ENCODE data around the gene CHST15. TPM values are rescaled to one million over a fixed set of nuclear protein-coding genes. Genes with fewer than 3 reads are reported as not detected.

Gene CHST15
- total RNA-seq, 1 donor from 2014 or later, result 1.5 TPM

GRCh38 chr10:124078028-124078427 is 15.4 kb downstream of the CHST15 start:
- H3K9me3 Mint-ChIP-seq, result no peaks in the 10 kb centered on the region
- H3K27ac Mint-ChIP-seq (ENCODE audit: unreplicated experiment), result no peak overlapping the region
- no peak overlapping the region for H3K4me3 Mint-ChIP-seq

GRCh38 chr10:124077208-124077993 is 16.0 kb downstream of the CHST15 start:
- Mint-ChIP-seq H3K4me1 (peaks cover 55% of the 10 kb centered on the region), H3K36me3 (ENCODE audit: low read depth) (no peaks in the 10 kb centered on the region), H3K9me3 (no peaks in the 10 kb centered on the region), H3K27ac (ENCODE audit: unreplicated experiment) (no peak overlapping the region), H3K27me3 (ENCODE audit: low read depth) (peaks cover 5% of the 10 kb centered on the region), H3K4me3 (no peak overlapping the region)
- TF ChIP-seq, protein P1, sequence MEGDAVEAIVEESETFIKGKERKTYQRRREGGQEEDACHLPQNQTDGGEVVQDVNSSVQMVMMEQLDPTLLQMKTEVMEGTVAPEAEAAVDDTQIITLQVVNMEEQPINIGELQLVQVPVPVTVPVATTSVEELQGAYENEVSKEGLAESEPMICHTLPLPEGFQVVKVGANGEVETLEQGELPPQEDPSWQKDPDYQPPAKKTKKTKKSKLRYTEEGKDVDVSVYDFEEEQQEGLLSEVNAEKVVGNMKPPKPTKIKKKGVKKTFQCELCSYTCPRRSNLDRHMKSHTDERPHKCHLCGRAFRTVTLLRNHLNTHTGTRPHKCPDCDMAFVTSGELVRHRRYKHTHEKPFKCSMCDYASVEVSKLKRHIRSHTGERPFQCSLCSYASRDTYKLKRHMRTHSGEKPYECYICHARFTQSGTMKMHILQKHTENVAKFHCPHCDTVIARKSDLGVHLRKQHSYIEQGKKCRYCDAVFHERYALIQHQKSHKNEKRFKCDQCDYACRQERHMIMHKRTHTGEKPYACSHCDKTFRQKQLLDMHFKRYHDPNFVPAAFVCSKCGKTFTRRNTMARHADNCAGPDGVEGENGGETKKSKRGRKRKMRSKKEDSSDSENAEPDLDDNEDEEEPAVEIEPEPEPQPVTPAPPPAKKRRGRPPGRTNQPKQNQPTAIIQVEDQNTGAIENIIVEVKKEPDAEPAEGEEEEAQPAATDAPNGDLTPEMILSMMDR (conservative IDR thresholded peaks at IDR 0.05), result no peak
- DNase-seq (ENCODE audit: low read depth, low spot score), result no peak

More at GRCh38 chr10:124078028-124078427, 15.4 kb downstream of the CHST15 start:
- TF ChIP-seq, protein P1 (conservative IDR thresholded peaks at IDR 0.05), result no peak
- DNase-seq (ENCODE audit: low read depth, low spot score), result no peak
- Mint-ChIP-seq H3K4me1 (peaks cover 52% of the 10 kb centered on the region), H3K36me3 (ENCODE audit: low read depth) (no peaks in the 10 kb centered on the region), H3K27me3 (ENCODE audit: low read depth) (peaks cover 3% of the 10 kb centered on the region)

- Mint-ChIP-seq H3K4me3 (no peak overlapping the region), H3K36me3 (ENCODE audit: low read depth) (no peaks in the 10 kb centered on the region), H3K9me3 (no peaks in the 10 kb centered on the region), H3K27me3 (ENCODE audit: low read depth) (peaks cover 5% of the 10 kb centered on the region), H3K27ac (ENCODE audit: unreplicated experiment) (peak overlapping the region; percentile 99), H3K4me1 (peaks cover 55% of the 10 kb centered on the region)
- no peak for DNase-seq (ENCODE audit: low read depth, low spot score)
- TF ChIP-seq, protein P1 (conservative IDR thresholded peaks at IDR 0.05), result no peak
Measured at GRCh38 chr10:124076148-124076733, 17.2 kb downstream of the CHST15 start.

GRCh38 chr10:124075231-124075955 is 18.0 kb downstream of the CHST15 start:
- no peaks in the 10 kb centered on the region for H3K36me3 Mint-ChIP-seq (ENCODE audit: low read depth)
- H3K4me1 Mint-ChIP-seq, result peaks cover 50% of the 10 kb centered on the region
- TF ChIP-seq, protein P1 (conservative IDR thresholded peaks at IDR 0.05), result no peak

GRCh38 chr10:124074501-124075109 is 18.8 kb downstream of the CHST15 start:
- peaks cover 5% of the 10 kb centered on the region for H3K27me3 Mint-ChIP-seq (ENCODE audit: low read depth)
- peak overlapping the region; percentile 67 for H3K4me3 Mint-ChIP-seq
- no peaks in the 10 kb centered on the region for H3K9me3 Mint-ChIP-seq
- TF ChIP-seq, protein P1 (conservative IDR thresholded peaks at IDR 0.05), result no peak
- H3K4me1 Mint-ChIP-seq, result peaks cover 48% of the 10 kb centered on the region
- no peaks in the 10 kb centered on the region for H3K36me3 Mint-ChIP-seq (ENCODE audit: low read depth)
- H3K27ac Mint-ChIP-seq (ENCODE audit: unreplicated experiment), result peak overlapping the region; percentile 69
- DNase-seq (ENCODE audit: low read depth, low spot score), result no peak

More at GRCh38 chr10:124075231-124075955, 18.0 kb downstream of the CHST15 start:
- H3K9me3 Mint-ChIP-seq, result no peaks in the 10 kb centered on the region
- peaks cover 5% of the 10 kb centered on the region for H3K27me3 Mint-ChIP-seq (ENCODE audit: low read depth)
- peak overlapping the region; percentile 67 for H3K4me3 Mint-ChIP-seq
- H3K27ac Mint-ChIP-seq (ENCODE audit: unreplicated experiment), result peak overlapping the region; percentile 99
- DNase-seq (ENCODE audit: low read depth, low spot score), result peak; percentile 47
